Mucosa of stomach (tissue), 1 donor: Measurements from ENCODE around the gene RSRC2.
"Not testable (repeated sequence)": the region's sequence is repeated elsewhere in the genome, so short reads cannot be mapped to it uniquely, and the experiment has no call there.

Experiments used
- H3K27me3 ChIP-seq: one replicate; pipeline ENCODE4 v1.7.0; 2013; ENCODE audit warnings: mild to moderate bottlenecking, low read length; ENCODE audit not compliant: control insufficient read depth, insufficient read depth
- H3K36me3 ChIP-seq: one replicate; pipeline ENCODE4 v1.7.0; 2013; ENCODE audit warnings: low read length; ENCODE audit not compliant: control insufficient read depth, insufficient read depth
- H3K4me1 ChIP-seq: one replicate; pipeline ENCODE4 v1.7.0; 2013; ENCODE audit warnings: mild to moderate bottlenecking, low read length; ENCODE audit not compliant: control insufficient read depth, insufficient read depth
- H3K4me3 ChIP-seq: one replicate; pipeline ENCODE4 v1.7.0; 2013; ENCODE audit warnings: low read length
- H3K9ac ChIP-seq: one replicate; pipeline ENCODE4 v1.7.0; 2013; ENCODE audit warnings: mild to moderate bottlenecking, low read length, moderate library complexity
- H3K9me3 ChIP-seq: one replicate; pipeline ENCODE4 v1.7.0; 2013; ENCODE audit warnings: mild to moderate bottlenecking, low read length, moderate library complexity; ENCODE audit not compliant: control insufficient read depth
- donor health status: Pancreatic carcinoma.

RSRC2 gene

GRCh38 chr12:122495258-122495657, 31.5 kb downstream of the RSRC2 start:
- H3K36me3 ChIP-seq: no peaks in the 10 kb centered on the region
- no peaks in the 10 kb centered on the region for H3K4me1 ChIP-seq
- no peaks in the 10 kb centered on the region for H3K9me3 ChIP-seq
- H3K9ac ChIP-seq: no peak overlapping the region
- H3K4me3 ChIP-seq: no peak overlapping the region
- H3K27me3 ChIP-seq: no peaks in the 10 kb centered on the region

GRCh38 chr12:122493222-122493621, 33.5 kb downstream of the RSRC2 start:
- H3K4me1 ChIP-seq: peaks cover 11% of the 10 kb centered on the region
- H3K36me3 ChIP-seq: not testable (repeated sequence)

GRCh38 chr12:122491991-122492390, 34.7 kb downstream of the RSRC2 start:
- Histone ChIP-seq H3K27me3 (no peaks in the 10 kb centered on the region), H3K36me3 (peaks cover 6% of the 10 kb centered on the region)

More at GRCh38 chr12:122493222-122493621, 33.5 kb downstream of the RSRC2 start:
- not testable (repeated sequence) for H3K27me3 ChIP-seq, H3K9ac ChIP-seq, H3K4me3 ChIP-seq, H3K9me3 ChIP-seq

GRCh38 chr12:122489038-122489437, 37.7 kb downstream of the RSRC2 start:
- Histone ChIP-seq H3K27me3 (no peaks in the 10 kb centered on the region), H3K4me3 (no peak overlapping the region), H3K36me3 (peaks cover 6% of the 10 kb centered on the region), H3K4me1 (peaks cover 11% of the 10 kb centered on the region), H3K9ac (no peak overlapping the region), H3K9me3 (no peaks in the 10 kb centered on the region)

More at GRCh38 chr12:122491991-122492390, 34.7 kb downstream of the RSRC2 start:
- peaks cover 11% of the 10 kb centered on the region for H3K4me1 ChIP-seq
- H3K9ac ChIP-seq: no peak overlapping the region
- no peak overlapping the region for H3K4me3 ChIP-seq
- no peaks in the 10 kb centered on the region for H3K9me3 ChIP-seq

GRCh38 chr12:122487807-122488206, 38.9 kb downstream of the RSRC2 start:
- not testable (repeated sequence) for H3K4me3 ChIP-seq, H3K9me3 ChIP-seq, H3K9ac ChIP-seq, H3K27me3 ChIP-seq, H3K36me3 ChIP-seq
- peaks cover 11% of the 10 kb centered on the region for H3K4me1 ChIP-seq

GRCh38 chr12:122486805-122487426, 39.8 kb downstream of the RSRC2 start:
- Histone ChIP-seq H3K4me3 (no peak overlapping the region), H3K36me3 (peaks cover 6% of the 10 kb centered on the region), H3K4me1 (peaks cover 11% of the 10 kb centered on the region), H3K27me3 (no peaks in the 10 kb centered on the region), H3K9ac (no peak overlapping the region), H3K9me3 (no peaks in the 10 kb centered on the region)

GRCh38 chr12:122486360-122486759, 40.4 kb downstream of the RSRC2 start:
- peaks cover 11% of the 10 kb centered on the region for H3K4me1 ChIP-seq
- H3K4me3 ChIP-seq, H3K9me3 ChIP-seq, H3K9ac ChIP-seq, H3K36me3 ChIP-seq, H3K27me3 ChIP-seq: not testable (repeated sequence)

GRCh38 chr12:122484385-122484784, 42.4 kb downstream of the RSRC2 start:
- not testable (repeated sequence) for H3K9ac ChIP-seq, H3K4me1 ChIP-seq, H3K27me3 ChIP-seq, H3K9me3 ChIP-seq, H3K4me3 ChIP-seq
- H3K36me3 ChIP-seq: peaks cover 12% of the 10 kb centered on the region

GRCh38 chr12:122483969-122484368, 42.8 kb downstream of the RSRC2 start:
- H3K27me3 ChIP-seq: no peaks in the 10 kb centered on the region
- H3K4me1 ChIP-seq: peaks cover 2% of the 10 kb centered on the region
- no peak overlapping the region for H3K9ac ChIP-seq
- no peak overlapping the region for H3K4me3 ChIP-seq
- no peaks in the 10 kb centered on the region for H3K9me3 ChIP-seq
- H3K36me3 ChIP-seq: peaks cover 12% of the 10 kb centered on the region

- no peaks in the 10 kb centered on the region for H3K27me3 ChIP-seq
- H3K36me3 ChIP-seq: peaks cover 5% of the 10 kb centered on the region
- H3K9ac ChIP-seq: no peak overlapping the region
- no peaks in the 10 kb centered on the region for H3K9me3 ChIP-seq
- H3K4me3 ChIP-seq: no peak overlapping the region
- no peaks in the 10 kb centered on the region for H3K4me1 ChIP-seq
Measured at GRCh38 chr12:122481861-122482260, 44.9 kb downstream of the RSRC2 start.

- Histone ChIP-seq H3K9me3 (no peaks in the 10 kb centered on the region), H3K9ac (no peak overlapping the region), H3K4me3 (no peak overlapping the region), H3K36me3 (peaks cover 5% of the 10 kb centered on the region), H3K4me1 (no peaks in the 10 kb centered on the region), H3K27me3 (no peaks in the 10 kb centered on the region)
Measured at GRCh38 chr12:122480753-122481152, 46.0 kb downstream of the RSRC2 start.

GRCh38 chr12:122474324-122474716, 52.4 kb downstream of the RSRC2 start:
- Histone ChIP-seq H3K4me3 (no peak overlapping the region), H3K4me1 (peaks cover 3% of the 10 kb centered on the region), H3K9me3 (no peaks in the 10 kb centered on the region), H3K27me3 (no peaks in the 10 kb centered on the region), H3K36me3 (peaks cover 9% of the 10 kb centered on the region), H3K9ac (no peak overlapping the region)
